GM19193 (cell line): ENCODE measurements around the gene FAM163B.

Source experiments
- POLR2A ChIP-seq: IDR thresholded peaks from 4 replicates; pipeline ENCODE4 v1.6.1; 2011; ENCODE audit not compliant: insufficient read depth, insufficient read length; ENCODE audit errors: extremely low read depth

FAM163B gene

GRCh38 chr9:133613432-133613831 lies 4.2 kb upstream of the FAM163B start:
- no peak for TF ChIP-seq POLR2A

- no peak for TF ChIP-seq POLR2A
Measured at GRCh38 chr9:133612816-133613215, 3.6 kb upstream of the FAM163B start.

- TF ChIP-seq POLR2A: no peak
Measured at GRCh38 chr9:133612051-133612450, 2.9 kb upstream of the FAM163B start.

GRCh38 chr9:133610845-133611244 lies 1.7 kb upstream of the FAM163B start:
- no peak for TF ChIP-seq POLR2A

GRCh38 chr9:133608889-133609288 lies 300 bp downstream of the FAM163B start:
- TF ChIP-seq POLR2A: no peak

GRCh38 chr9:133608382-133608781 lies 807 bp downstream of the FAM163B start:
- TF ChIP-seq POLR2A: no peak

- TF ChIP-seq POLR2A: no peak
Measured at GRCh38 chr9:133607976-133608375, 1.2 kb downstream of the FAM163B start.

- no peak for TF ChIP-seq POLR2A
Measured at GRCh38 chr9:133607381-133607780, 1.8 kb downstream of the FAM163B start.

- no peak for TF ChIP-seq POLR2A
Measured at GRCh38 chr9:133606708-133607025, 2.5 kb downstream of the FAM163B start.

- TF ChIP-seq POLR2A: no peak
Measured at GRCh38 chr9:133605856-133606707, 3.1 kb downstream of the FAM163B start.

GRCh38 chr9:133605446-133605845 lies 3.7 kb downstream of the FAM163B start:
- no peak for TF ChIP-seq POLR2A

- no peak for TF ChIP-seq POLR2A
Measured at GRCh38 chr9:133604856-133605255, 4.3 kb downstream of the FAM163B start.

- TF ChIP-seq POLR2A: no peak
Measured at GRCh38 chr9:133604214-133604613, 5.0 kb downstream of the FAM163B start.

GRCh38 chr9:133603135-133603927 lies 5.9 kb downstream of the FAM163B start:
- TF ChIP-seq POLR2A: no peak

- no peak for TF ChIP-seq POLR2A
Measured at GRCh38 chr9:133602277-133602676, 6.9 kb downstream of the FAM163B start.

GRCh38 chr9:133601746-133602145 lies 7.4 kb downstream of the FAM163B start:
- no peak for TF ChIP-seq POLR2A
